G401.6 (cell line): ENCODE results near the gene MAST2.
"Not testable (repeated sequence)": the region's sequence is repeated elsewhere in the genome, so short reads cannot be mapped to it uniquely, and the experiment has no call there.

Experiments
- FAIRE-seq: peaks from 2 replicates; lab custom pipeline; 2012; peaks lifted over from hg19 to GRCh38; lab: Jason Lieb, UNC

The MAST2 gene

GRCh38 chr1:45803299-45803780 lies at the start of gene MAST2:
Gene MAST2 (plus strand): TSS chr1:45803612. CDS start chr1:45803896, 284 bp downstream.
- no peak for FAIRE-seq

GRCh38 chr1:45755697-45756096 lies 47.7 kb upstream of the MAST2 start:
- no peak for FAIRE-seq

- no peak for FAIRE-seq
These were observed 41.1 kb upstream of the MAST2 start for GRCh38 chr1:45762291-45762690.

- FAIRE-seq: no peak
These were observed 37.2 kb upstream of the MAST2 start for GRCh38 chr1:45765999-45766792.

- no peak for FAIRE-seq
These were observed 36.4 kb upstream of the MAST2 start for GRCh38 chr1:45767035-45767434.

- no peak for FAIRE-seq
These were observed 34.0 kb upstream of the MAST2 start for GRCh38 chr1:45769261-45769932.

- FAIRE-seq: no peak
These were observed 30.4 kb upstream of the MAST2 start for GRCh38 chr1:45772971-45773370.

- no peak for FAIRE-seq
These were observed 27.6 kb upstream of the MAST2 start for GRCh38 chr1:45775794-45776193.

GRCh38 chr1:45785583-45785982 lies 17.8 kb upstream of the MAST2 start:
- no peak for FAIRE-seq

- FAIRE-seq: no peak
These were observed 15.5 kb upstream of the MAST2 start for GRCh38 chr1:45787905-45788304.

- FAIRE-seq: peak; percentile 54
These were observed 13.8 kb upstream of the MAST2 start for GRCh38 chr1:45789601-45790000.

- FAIRE-seq: no peak
These were observed 10.7 kb upstream of the MAST2 start for GRCh38 chr1:45792744-45793143.

GRCh38 chr1:45793942-45794604 lies 9.3 kb upstream of the MAST2 start:
- FAIRE-seq: no peak

- no peak for FAIRE-seq
These were observed 7.0 kb upstream of the MAST2 start for GRCh38 chr1:45796381-45796780.

- no peak for FAIRE-seq
These were observed 6.5 kb upstream of the MAST2 start for GRCh38 chr1:45796946-45797345.

- no peak for FAIRE-seq
These were observed 2.5 kb upstream of the MAST2 start for GRCh38 chr1:45800899-45801298.

GRCh38 chr1:45802343-45803298 lies 791 bp upstream of the MAST2 start:
- FAIRE-seq: no peak

- not testable (repeated sequence) for FAIRE-seq
These were observed 613 bp downstream of the MAST2 start for GRCh38 chr1:45803781-45804668.

- no peak for FAIRE-seq
These were observed 1.2 kb downstream of the MAST2 start for GRCh38 chr1:45804669-45804969.

- no peak for FAIRE-seq
These were observed 2.7 kb downstream of the MAST2 start for GRCh38 chr1:45806129-45806528.

GRCh38 chr1:45809761-45810160 lies 6.3 kb downstream of the MAST2 start:
- no peak for FAIRE-seq
